Uterus (tissue), 2 donors: ENCODE results near the gene OXCT2.

Source experiments
- CTCF ChIP-seq, 4 experiments: fragments of 200-600 bp in 2 of 4; fragments of 450-650 bp in 2 of 4; sonication (generic) in 2 of 4; IDR thresholded peaks; one replicate each; pipeline ENCODE4 v1.5.1; 2016 to 2019; ENCODE audit warnings: antibody characterized with exemption in 4 of 4, mild to moderate bottlenecking in 2 of 4, moderate library complexity in 1 of 4
- POLR2A ChIP-seq, 2 donors: fragments of 450-650 bp; IDR thresholded peaks; one replicate each; pipeline ENCODE4 v1.6.1; 2016; ENCODE audit warnings: antibody characterized with exemption in 2 of 2, mild to moderate bottlenecking in 1 of 2, moderate library complexity in 1 of 2

GRCh38 chr1:39729842-39730241 lies 41.3 kb downstream of the OXCT2 start:
- TF ChIP-seq CTCF (IDR thresholded peaks at IDR 0.05) (no peak), POLR2A (IDR thresholded peaks at IDR 0.05) (no peak)
